Ascending aorta (tissue), 2 donors: ENCODE data around the gene CCDC178. TPM values are rescaled to one million over a fixed set of nuclear protein-coding genes. Genes with fewer than 3 reads are reported as not detected.

ENCODE experiments used
- DNase-seq, 2 donors: peaks; one replicate each; pipeline ENCODE4 v3.0.0-alpha.2; 2019; ENCODE audit warnings: low spot score in 2 of 2
- H3K27ac ChIP-seq, 2 donors: fragments of 200-600 bp; sonication (generic); one replicate each; pipeline ENCODE4 v1.5.1; 2016 to 2017; ENCODE audit warnings: mild to moderate bottlenecking in 1 of 2
- H3K27me3 ChIP-seq: fragments of 200-600 bp; sonication (generic); one replicate; pipeline ENCODE4 v1.5.1; 2017
- H3K36me3 ChIP-seq, 2 donors: fragments of 200-600 bp; sonication (generic); one replicate each; pipeline ENCODE4 v1.5.1; 2016
- H3K4me1 ChIP-seq, 2 donors: fragments of 200-600 bp; sonication (generic); one replicate each; pipeline ENCODE4 v1.5.1; 2016 to 2017; ENCODE audit warnings: mild to moderate bottlenecking in 1 of 2
- H3K4me3 ChIP-seq, 2 donors: fragments of 200-600 bp; sonication (generic); one replicate each; pipeline ENCODE4 v1.5.1; 2016 to 2017; ENCODE audit warnings: mild to moderate bottlenecking in 1 of 2
- H3K9me3 ChIP-seq, 2 donors: fragments of 200-600 bp; sonication (generic); one replicate each; pipeline ENCODE4 v1.5.1; 2016
- intact Hi-C: fragments of 100-400 bp; cut with DNase I; formaldehyde crosslinking; loops from one replicate; pipeline ENCODE4 v1.15.1; 2023
- total RNA-seq: library from RNA; depleted of rRNA; stranded (reverse); fragments of >200 nt; gene quantifications from one replicate; pipeline ENCODE4 v1.1.0, GENCODE V29; 2016
- TF ChIP-seq, protein P1 (sequence below), 3 experiments: fragments of 200-600 bp in 2 of 3; fragments of 450-650 bp in 1 of 3; sonication (generic) in 2 of 3; IDR thresholded peaks; one replicate each; pipeline ENCODE4 v1.5.1; 2016 to 2019; ENCODE audit warnings: antibody characterized with exemption in 3 of 3, mild to moderate bottlenecking in 1 of 3, moderate library complexity in 1 of 3

Gene CCDC178
- total RNA-seq, 1 donor from 2014 or later = not detected

DNA sequence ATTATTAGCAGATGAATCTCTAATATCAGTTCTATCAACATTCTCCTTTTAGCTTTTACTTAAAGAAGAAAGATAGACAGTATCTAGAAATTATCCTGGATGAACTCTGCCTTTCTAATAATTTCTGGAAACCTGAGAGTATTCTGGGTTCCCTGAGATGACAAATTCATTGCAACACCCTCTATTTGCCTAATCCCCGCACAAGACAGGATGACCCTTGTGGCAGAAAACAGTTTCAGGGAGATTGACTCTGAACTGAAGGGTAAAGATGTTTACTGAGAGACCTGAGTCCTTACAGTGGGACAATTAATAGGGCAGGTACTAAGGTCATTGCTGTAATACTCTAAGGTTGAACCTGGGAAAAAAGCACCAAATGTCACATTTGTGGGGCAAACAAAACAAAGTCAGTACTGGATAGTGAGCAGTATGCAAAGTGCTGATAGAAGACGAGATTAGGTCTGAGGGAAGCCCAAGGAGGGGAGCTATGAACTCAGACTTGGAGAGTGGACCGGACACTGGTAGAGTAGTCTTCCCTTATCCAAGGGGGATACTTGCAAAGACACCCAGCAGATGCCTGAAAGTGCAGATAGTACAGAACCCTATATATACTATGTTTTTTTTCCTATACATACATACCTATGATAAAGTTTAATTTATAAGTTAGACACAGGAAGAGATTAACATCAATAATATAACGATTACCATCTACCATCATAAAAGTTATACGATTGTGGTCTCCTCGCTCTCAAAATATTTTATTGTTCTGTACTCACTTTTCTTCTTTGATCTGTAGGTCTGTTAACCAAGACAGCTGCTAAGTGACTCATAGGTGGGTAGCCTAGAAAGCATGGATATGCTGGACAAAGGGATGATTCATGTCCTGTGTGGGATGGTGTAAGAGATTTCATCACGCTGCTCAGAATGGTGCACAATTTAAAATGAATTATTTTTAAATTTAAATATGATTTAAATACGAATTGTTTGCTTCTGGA, 519.4 kb downstream of the CCDC178 start:
- TF ChIP-seq, protein P1, sequence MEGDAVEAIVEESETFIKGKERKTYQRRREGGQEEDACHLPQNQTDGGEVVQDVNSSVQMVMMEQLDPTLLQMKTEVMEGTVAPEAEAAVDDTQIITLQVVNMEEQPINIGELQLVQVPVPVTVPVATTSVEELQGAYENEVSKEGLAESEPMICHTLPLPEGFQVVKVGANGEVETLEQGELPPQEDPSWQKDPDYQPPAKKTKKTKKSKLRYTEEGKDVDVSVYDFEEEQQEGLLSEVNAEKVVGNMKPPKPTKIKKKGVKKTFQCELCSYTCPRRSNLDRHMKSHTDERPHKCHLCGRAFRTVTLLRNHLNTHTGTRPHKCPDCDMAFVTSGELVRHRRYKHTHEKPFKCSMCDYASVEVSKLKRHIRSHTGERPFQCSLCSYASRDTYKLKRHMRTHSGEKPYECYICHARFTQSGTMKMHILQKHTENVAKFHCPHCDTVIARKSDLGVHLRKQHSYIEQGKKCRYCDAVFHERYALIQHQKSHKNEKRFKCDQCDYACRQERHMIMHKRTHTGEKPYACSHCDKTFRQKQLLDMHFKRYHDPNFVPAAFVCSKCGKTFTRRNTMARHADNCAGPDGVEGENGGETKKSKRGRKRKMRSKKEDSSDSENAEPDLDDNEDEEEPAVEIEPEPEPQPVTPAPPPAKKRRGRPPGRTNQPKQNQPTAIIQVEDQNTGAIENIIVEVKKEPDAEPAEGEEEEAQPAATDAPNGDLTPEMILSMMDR (IDR thresholded peaks at IDR 0.05) = no peak
- H3K4me1 ChIP-seq = no peaks in the 10 kb centered on the region
- intact Hi-C loops = no loop called here
- no peak for DNase-seq
- no peaks in the 10 kb centered on the region for H3K27me3 ChIP-seq
- H3K4me3 ChIP-seq = no peak overlapping the region
- no peaks in the 10 kb centered on the region for H3K9me3 ChIP-seq
- no peak overlapping the region for H3K27ac ChIP-seq
- no peaks in the 10 kb centered on the region for H3K36me3 ChIP-seq

- Histone ChIP-seq H3K27ac (no peak overlapping the region), H3K4me3 (no peak overlapping the region), H3K9me3 (no peaks in the 10 kb centered on the region), H3K36me3 (no peaks in the 10 kb centered on the region), H3K4me1 (no peaks in the 10 kb centered on the region), H3K27me3 (no peaks in the 10 kb centered on the region)
- TF ChIP-seq, protein P1 (IDR thresholded peaks at IDR 0.05) = no peak
- DNase-seq = no peak
- intact Hi-C loops = no loop called here
These were observed 520.7 kb downstream of the CCDC178 start for GRCh38 chr18:32919799-32920198.

DNA sequence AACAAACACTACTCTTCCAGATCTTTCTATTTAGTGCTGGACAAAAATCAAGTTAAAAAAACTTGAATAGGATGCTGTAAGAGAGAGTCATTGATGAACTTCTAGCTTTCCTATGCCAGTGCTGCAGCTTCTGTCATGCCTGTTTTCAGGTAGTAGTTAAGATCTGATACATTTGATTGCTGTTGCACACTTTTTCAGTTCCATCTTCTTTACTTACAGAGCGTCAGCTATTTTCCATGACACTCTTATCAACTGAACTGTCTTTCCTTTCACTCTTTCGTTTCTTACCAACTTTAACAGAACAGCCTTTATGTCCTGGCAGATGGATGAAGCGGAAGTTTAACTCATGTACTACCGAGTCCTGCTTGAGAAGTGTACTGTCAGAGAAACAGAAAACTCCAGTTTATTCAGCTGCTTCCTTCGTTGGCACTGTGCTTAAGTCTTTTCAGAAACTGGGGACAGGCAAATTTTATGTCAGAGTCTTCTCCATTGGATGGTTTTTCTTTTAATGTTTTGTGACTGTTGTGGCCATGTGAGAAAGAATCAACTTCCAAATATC, 521.8 kb downstream of the CCDC178 start:
- no peak for DNase-seq
- Histone ChIP-seq H3K27me3 (no peaks in the 10 kb centered on the region), H3K4me1 (no peaks in the 10 kb centered on the region), H3K27ac (no peak overlapping the region), H3K36me3 (no peaks in the 10 kb centered on the region), H3K4me3 (no peak overlapping the region), H3K9me3 (no peaks in the 10 kb centered on the region)
- TF ChIP-seq, protein P1 (IDR thresholded peaks at IDR 0.05) = no peak
- intact Hi-C loops = no loop called here

DNA sequence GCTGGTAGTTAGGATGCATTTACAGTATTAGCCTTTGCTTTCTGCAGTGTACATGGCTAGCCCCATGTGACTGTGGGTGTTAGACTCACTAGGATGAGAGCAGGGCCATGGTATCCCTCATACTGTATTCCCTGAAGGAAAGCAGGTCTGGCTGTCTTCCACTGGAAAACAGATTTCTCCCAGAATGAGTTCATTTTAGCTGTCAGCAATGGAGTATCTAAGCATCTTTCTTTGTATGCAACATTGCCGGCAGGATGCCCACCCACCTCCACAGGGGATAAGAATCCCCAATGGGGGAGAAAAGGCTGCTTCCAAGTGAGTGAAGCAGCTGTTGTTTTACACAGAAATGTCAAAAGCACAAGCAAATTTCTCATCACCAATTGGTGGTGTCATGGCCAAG, 525.0 kb downstream of the CCDC178 start:
- TF ChIP-seq, protein P1 (IDR thresholded peaks at IDR 0.05) = no peak
- DNase-seq = no peak
- no peaks in the 10 kb centered on the region for H3K36me3 ChIP-seq
- no peak overlapping the region for H3K4me3 ChIP-seq
- H3K9me3 ChIP-seq = no peaks in the 10 kb centered on the region
- H3K27ac ChIP-seq = no peak overlapping the region
- no peaks in the 10 kb centered on the region for H3K27me3 ChIP-seq
- no peaks in the 10 kb centered on the region for H3K4me1 ChIP-seq
- intact Hi-C loops = no loop called here

DNA sequence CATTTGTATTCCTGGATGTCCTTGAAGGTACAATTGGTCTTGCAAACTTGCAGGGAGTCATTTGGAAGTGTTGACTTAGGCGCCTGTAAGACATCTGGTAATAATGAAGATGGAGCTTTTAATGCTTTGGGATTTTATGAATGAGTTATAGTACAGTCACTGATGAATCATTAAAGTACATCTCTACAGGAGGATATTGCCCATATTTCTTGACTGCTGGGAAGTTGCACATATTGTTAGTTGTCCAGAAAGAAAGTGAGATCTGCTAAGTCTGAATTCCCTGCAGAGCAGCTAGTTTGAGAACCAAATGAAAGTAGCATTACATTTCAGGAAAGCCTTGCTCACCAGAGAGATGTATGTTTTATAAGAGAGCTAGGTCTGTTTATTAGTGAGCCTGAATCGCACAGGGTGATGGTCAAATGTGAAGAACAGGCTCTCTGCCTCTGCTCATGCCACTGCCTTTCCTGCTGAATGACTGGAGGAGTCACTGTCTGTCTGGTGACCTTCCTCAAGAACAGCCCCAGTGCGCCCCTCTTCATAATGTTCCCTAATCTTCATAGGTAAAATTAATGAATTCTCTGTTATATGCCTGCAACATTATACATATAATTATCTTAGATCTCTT, 528.7 kb downstream of the CCDC178 start:
- Histone ChIP-seq H3K4me1 (no peaks in the 10 kb centered on the region), H3K36me3 (no peaks in the 10 kb centered on the region), H3K27ac (no peak overlapping the region), H3K9me3 (no peaks in the 10 kb centered on the region), H3K27me3 (no peaks in the 10 kb centered on the region), H3K4me3 (no peak overlapping the region)
- intact Hi-C loops = no loop called here
- TF ChIP-seq, protein P1 (IDR thresholded peaks at IDR 0.05) = no peak
- DNase-seq = no peak
